SKM-1 (cell line): ENCODE results near the gene OR6B1.

Experiments used
- DNase-seq: peaks from one replicate; lab custom pipeline; 2025; ENCODE audit not compliant: unreplicated experiment; lab: John Stamatoyannopoulos, UW

Gene OR6B1

DNA sequence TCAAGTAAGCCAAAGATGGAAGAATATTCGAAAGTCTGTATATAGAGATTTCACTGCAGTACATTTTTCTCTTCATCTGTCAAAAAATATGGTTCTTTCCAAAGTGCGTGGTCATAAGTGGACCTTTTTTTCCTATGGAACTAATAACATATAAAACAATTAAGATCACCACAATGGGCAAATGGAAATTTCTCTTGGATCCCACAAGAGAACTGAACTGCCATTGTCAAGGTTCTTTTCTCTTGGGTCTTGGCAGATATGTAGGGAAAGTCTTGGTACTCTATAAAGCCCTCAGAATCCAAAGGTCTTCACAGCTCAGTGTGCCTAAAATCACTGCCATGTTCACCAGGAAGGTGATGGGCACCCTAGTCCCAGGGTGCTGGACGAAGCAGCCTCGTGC lies at the start of gene OR6B1:
Gene OR6B1, plus strand, starts transcription at position 301 of the 400 bp plus-strand sequence. CDS start 3,677 bp downstream, outside the sequence.
- DNase-seq, result no peak

GRCh38 chr7:143953421-143953820 lies 46.7 kb upstream of the OR6B1 start:
- DNase-seq, result no peak

DNA sequence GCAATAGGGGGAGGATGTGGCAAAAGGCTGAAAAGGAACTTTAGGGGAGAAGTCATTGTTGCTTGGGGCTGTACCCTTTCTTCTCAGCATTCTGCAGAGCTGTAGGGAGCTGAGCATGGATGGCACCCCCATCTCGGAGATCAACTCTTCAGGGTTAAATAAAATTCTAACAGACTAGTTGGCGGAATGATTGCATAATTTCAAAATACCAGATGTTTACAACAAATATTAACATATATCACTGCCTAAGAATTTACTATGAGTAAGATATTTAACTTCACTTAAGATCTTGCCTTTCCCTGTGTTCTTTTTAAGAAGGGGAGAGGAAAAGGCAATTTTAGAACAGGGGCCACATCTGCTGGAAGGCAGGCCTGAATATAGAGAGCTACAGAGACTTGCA lies 46.0 kb upstream of the OR6B1 start:
- no peak for DNase-seq

DNA sequence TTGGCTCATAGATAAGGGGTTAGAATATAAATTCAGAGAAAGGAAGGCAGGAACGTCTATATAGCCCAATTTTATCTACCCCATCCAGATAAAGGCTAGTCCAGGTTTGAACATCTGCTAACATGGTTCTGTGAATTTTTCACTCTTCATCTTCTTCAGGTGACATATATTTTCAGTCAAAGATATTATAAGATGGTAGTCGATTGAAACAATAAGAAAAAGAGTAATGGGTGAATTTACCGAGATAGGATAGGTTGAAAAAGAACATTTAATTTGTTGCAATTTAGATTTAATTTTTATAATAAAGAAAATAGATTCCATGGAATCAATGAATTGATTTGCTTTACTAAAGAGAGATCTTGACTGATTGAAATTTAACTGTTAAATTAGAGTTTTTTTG lies 45.6 kb upstream of the OR6B1 start, which contains the start of gene OR2F1:
Gene OR2F1, plus strand, starts transcription at position 301 of the 400 bp plus-strand sequence. CDS start 5,127 bp downstream, outside the sequence.
- DNase-seq, result no peak

DNA sequence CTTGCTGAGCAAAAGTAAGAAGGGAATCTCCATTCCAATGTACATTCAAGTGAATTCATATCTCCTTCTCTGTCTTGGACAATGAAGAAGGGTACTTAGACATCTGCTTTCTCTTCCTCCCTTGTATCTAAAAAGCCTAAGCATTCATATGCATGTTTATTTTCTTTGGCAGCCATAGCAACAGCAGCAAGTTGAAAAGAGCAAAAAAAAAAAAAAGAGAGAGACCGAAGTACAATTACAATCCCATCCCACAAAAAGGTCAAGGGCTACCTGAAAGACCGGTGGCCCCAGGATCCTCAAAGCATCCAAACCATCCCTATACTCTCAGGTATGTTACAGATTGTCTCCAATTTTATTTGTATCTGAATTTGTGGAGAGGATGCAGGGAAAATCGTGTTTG lies 41.3 kb upstream of the OR6B1 start:
- no peak for DNase-seq

DNA sequence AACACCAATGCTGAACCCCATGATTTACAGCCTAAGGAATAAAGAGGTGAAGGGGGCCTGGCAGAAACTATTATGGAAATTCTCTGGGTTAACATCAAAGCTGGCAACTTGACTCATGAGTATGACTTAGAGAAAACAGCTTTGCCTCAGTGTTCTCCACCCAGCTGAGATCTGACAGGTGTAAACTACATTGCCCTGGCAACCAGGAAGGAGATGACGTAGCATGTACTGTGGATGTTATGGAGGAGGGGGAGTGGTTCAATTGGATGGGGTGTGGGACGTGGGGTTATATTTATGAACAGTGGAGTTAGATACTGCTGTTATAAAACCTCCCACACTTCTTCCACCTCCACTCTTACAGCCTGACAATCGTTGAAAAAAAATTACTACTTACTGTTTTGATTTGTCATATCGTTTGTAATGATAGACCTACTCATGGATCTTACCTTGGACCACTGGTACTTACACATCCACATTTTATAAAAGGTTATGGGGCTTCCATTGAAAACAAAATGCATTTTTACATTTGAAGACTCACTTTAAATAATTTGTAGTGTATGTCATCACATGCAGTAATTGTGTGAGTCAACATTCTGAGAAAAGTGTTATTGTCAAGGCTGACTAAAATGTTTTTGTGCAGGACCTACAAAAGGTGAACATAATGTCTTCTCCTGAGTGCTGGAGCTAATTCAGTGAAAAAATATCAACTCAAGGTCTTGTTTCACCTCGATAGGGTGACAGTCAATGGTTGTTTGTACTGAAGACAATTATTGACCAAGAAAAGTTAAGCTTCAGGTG lies 39.1 kb upstream of the OR6B1 start:
- no peak for DNase-seq

DNA sequence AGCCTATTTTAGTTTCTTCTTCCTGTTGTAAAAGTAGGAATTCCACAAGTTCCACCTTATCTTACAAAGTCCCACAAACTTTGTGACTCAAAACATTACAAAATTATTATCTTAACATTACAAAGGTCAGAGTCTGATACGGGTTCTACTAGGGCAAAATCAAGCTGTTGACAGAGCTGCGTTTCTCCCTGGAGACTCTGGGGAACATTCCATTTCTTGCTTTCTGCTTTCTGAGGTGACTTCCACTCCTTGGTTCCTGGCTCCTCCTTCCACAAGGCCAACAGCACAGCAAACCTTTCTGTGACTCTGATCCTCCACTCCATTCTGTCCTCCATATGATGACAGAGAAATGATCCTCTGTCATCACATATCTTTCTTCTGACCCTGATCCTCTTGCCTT lies 34.8 kb upstream of the OR6B1 start:
- no peak for DNase-seq

- no peak for DNase-seq
Observed at GRCh38 chr7:143967398-143967797, 32.7 kb upstream of the OR6B1 start.

- DNase-seq, result no peak
Observed at GRCh38 chr7:143973870-143974416, 26.2 kb upstream of the OR6B1 start.

DNA sequence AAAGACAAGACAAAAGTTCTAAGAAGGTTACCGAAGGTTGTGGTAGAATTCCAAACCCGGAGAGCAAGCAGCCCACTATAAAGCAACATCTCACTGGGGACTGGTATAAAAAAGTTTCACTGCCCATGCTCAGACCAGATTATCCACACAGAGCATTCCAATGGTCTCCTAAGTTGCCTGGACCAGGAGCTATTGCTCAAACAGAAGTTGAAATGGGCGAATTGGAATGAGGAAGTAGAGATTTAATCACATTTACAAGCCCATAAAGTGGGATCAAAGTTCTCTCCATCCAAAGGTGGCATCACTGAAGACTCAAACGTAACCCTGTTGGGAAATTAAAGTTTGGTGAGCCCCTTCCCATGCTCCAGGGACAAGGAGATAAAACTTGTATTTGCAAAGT lies 25.7 kb upstream of the OR6B1 start:
- no peak for DNase-seq

- no peak for DNase-seq
Observed at GRCh38 chr7:143975617-143976016, 24.5 kb upstream of the OR6B1 start.

- DNase-seq, result peak; percentile 4
Observed at GRCh38 chr7:143978585-143978984, 21.5 kb upstream of the OR6B1 start.

- DNase-seq, result no peak
Observed at GRCh38 chr7:143979359-143979758, 20.8 kb upstream of the OR6B1 start.

DNA sequence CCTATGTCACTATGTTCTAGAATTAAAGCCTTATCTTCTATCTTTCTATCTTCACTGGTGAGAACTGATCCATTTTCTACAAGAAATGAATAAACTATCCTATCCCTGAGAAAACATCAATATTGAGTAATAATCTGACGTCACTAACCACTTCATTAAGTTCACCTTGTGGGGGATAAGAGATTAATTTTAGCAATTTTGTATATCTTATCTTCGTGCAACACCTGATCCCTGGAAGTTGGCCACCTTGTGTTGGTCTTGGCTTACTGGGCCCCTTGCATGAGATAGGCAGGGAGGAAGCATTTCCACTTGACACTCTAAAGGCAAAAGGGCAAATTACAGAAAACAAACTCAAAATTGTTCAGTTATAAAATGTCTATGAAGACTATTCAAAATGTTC lies 20.1 kb upstream of the OR6B1 start:
- no peak for DNase-seq

DNA sequence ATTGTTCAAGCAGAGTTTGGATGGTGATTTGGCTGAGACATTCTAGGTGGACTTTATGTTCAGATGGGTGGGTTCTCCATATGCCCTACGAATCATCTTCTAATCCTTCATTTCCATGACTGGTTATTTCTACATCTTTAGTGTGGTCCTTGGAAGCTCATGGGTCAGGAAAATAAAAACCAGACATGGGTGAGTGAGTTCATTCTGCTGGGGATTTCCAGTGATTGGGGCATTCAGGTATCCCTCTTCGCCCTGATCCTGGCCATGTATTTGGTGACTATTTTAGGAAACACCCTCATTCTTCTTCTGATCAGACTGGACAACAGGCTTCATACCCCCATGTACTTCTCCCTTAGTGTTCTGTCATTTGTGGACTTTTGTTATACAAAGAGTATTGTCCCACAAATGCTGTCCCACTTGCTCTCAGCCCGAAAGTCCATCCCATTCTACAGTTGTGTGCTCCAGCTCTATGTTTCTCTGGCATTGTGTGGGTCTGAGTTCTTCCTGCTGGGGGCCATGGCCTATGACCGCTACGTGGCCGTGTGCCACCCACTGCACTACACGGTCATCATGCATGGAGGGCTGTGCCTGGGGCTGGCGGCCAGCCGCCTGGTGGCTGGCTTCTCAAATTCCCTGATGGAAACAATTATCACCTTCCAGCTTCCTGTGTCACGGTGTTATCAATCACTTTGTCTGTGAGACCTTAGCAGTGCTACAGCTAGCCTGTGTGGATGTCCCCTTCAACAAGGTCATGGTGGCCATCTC lies 19.2 kb upstream of the OR6B1 start:
- DNase-seq, result no peak

GRCh38 chr7:143983960-143984359 lies 16.2 kb upstream of the OR6B1 start:
- no peak for DNase-seq

GRCh38 chr7:143987513-143987912 lies 12.6 kb upstream of the OR6B1 start:
- DNase-seq, result no peak

- DNase-seq, result no peak
Observed at GRCh38 chr7:143988976-143989745, 11.0 kb upstream of the OR6B1 start.

GRCh38 chr7:143992670-143993069 lies 7.5 kb upstream of the OR6B1 start:
- no peak for DNase-seq

- DNase-seq, result no peak
Observed at GRCh38 chr7:143993924-143994323, 6.2 kb upstream of the OR6B1 start.

DNA sequence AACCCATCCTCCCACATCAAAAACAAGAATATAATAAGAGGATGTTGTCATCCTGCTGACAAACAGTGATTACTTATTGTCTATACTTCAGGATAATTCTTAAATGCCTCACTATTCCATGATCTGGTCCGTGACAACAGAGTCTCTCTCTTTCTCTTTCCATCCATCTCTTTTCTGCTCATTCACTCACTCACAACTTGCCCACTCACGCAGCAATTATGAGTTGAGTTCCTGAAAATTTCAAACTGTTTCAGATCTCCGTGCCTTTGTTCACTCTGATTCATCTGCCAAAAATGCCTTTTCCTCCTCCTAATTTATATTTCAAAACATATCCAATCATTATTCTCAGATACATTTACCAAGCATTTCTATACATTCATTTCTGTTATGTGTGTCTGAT lies 1.4 kb downstream of the OR6B1 start:
- no peak for DNase-seq
